Measurements from ENCODE around the gene TGM4. TPM values are rescaled to one million over a fixed set of nuclear protein-coding genes. Genes with fewer than 3 reads are reported as not detected.

Gene TGM4
- total and polyA plus RNA-seq, 9 of the 15 experiments (the other 6 are each of a cell fraction or from before 2014, with no cell fraction given), result not detected

GRCh38 chr3:44926921-44927320, 52.5 kb downstream of the TGM4 start (continued):
- TF ChIP-seq UBTF (IDR thresholded peaks at IDR 0.05; ENCODE audit: borderline replicate concordance in 1 of 2, low read depth in 2 of 2, low read length in 2 of 2) (peak; percentile 78 to 83; a peak in 2 of 4 replicates), NFIC (IDR thresholded peaks at IDR 0.05) (peak; percentile 68), ZNF318 (IDR thresholded peaks at IDR 0.05; ENCODE audit: borderline replicate concordance in 1 of 2, low read depth in 1 of 2) (no peak), MTA2 (IDR thresholded peaks at IDR 0.05; ENCODE audit: low read depth) (peak; percentile 47; the same call in 1 of the 2 replicates), CHD2 (IDR thresholded peaks at IDR 0.05; ENCODE audit: low read depth, low read length) (no peak), MYNN (IDR thresholded peaks at IDR 0.05) (peak; percentile 61; the same call in 1 of the 2 replicates), MYNN (CRISPR knock-in tag; IDR thresholded peaks at IDR 0.05) (no peak), CBFA2T2 (conservative IDR thresholded peaks at IDR 0.05) (peak; percentile 66), ID3 (CRISPR knock-in tag; IDR thresholded peaks at IDR 0.05) (no peak), ID3 (tag; IDR thresholded peaks at IDR 0.05) (no peak), GATA2 (CRISPR knock-in tag; IDR thresholded peaks at IDR 0.05) (peak; percentile 57; the same call in 1 of the 2 replicates), NCOR1 (IDR thresholded peaks at IDR 0.05) (peak; percentile 68)
